HepG2 (cell line): ENCODE data around the gene P2RX5. TPM values are rescaled to one million over a fixed set of nuclear protein-coding genes. Genes with fewer than 3 reads are reported as not detected.

Experiments
- EP300 ChIP-seq, 3 experiments: sonication (generic) in 1 of 3; formaldehyde crosslinking in 1 of 3; IDR thresholded peaks; 2 replicates each; pipeline versions ENCODE4 v1.5.1 to v1.6.1; 2011 to 2020; ENCODE audit warnings: low read depth in 2 of 3, low read length in 2 of 3, borderline replicate concordance in 1 of 3, improper control_type of control experiment in 1 of 3, mild to moderate bottlenecking in 1 of 3, missing genetic modification reagents in 1 of 3, moderate library complexity in 1 of 3
- PRMT3 ChIP-seq: sonication (generic); formaldehyde crosslinking; IDR thresholded peaks from 2 replicates; pipeline ENCODE4 v1.8.1; 2022; ENCODE audit warnings: low read depth, mild to moderate bottlenecking, moderate library complexity, missing genetic modification reagents, borderline replicate concordance
- SSRP1 ChIP-seq: IDR thresholded peaks from 2 replicates; pipeline ENCODE4 v1.6.1; 2016; ENCODE audit warnings: control low read depth
- ZBTB7A ChIP-seq: sonication (generic); formaldehyde crosslinking; IDR thresholded peaks from 2 replicates; pipeline ENCODE4 v1.8.0; 2022; ENCODE audit warnings: mild to moderate bottlenecking, missing genetic modification reagents
- ZC3H4 ChIP-seq: sonication (generic); formaldehyde crosslinking; IDR thresholded peaks from 2 replicates; pipeline ENCODE4 v1.4.0; 2020; ENCODE audit warnings: missing genetic modification reagents, borderline replicate concordance
- ZNF350 ChIP-seq: sonication (generic); formaldehyde crosslinking; IDR thresholded peaks from 2 replicates; pipeline ENCODE4 v1.4.0; 2020; ENCODE audit warnings: mild to moderate bottlenecking, low read depth, missing genetic modification reagents, borderline replicate concordance
- ZNF558 ChIP-seq: sonication (generic); formaldehyde crosslinking; IDR thresholded peaks from 2 replicates; pipeline ENCODE4 v1.9.0; 2022; ENCODE audit warnings: mild to moderate bottlenecking, missing genetic modification reagents, borderline replicate concordance
- polyA plus RNA-seq, 8 experiments: library from polyadenylated mRNA; depleted of rRNA in 3 of 8; stranded (reverse) in 7 of 8; unstranded in 1 of 8; fragments of >200 nt; fragmentation: Illumina TruSeq in 4 of 8; extraction: Trizol in 4 of 8; gene quantifications; 2 replicates each; pipeline versions ENCODE4 v1.2.1 to v1.2.3, GENCODE V29; 2011 to 2016; ENCODE audit warnings: low read depth in 4 of 8, missing spikeins in 1 of 8, mixed read lengths in 1 of 8; ENCODE audit not compliant: insufficient read depth in 1 of 8
- total RNA-seq, 5 experiments: library from RNA; depleted of rRNA; stranded (reverse); fragments of >200 nt; fragmentation: Illumina TruSeq; extraction: Trizol; gene quantifications; 2 replicates each; pipeline ENCODE4 v1.2.3, GENCODE V29; 2016; ENCODE audit warnings: low read depth in 1 of 5
- TF ChIP-seq, protein P1 (sequence below): conservative IDR thresholded peaks from 2 replicates; pipeline ENCODE4 v1.6.1; 2018; ENCODE audit warnings: missing genetic modification reagents
- TF ChIP-seq, protein P2 (sequence below): sonication (generic); formaldehyde crosslinking; IDR thresholded peaks from 2 replicates; pipeline ENCODE4 v1.5.0; 2020; ENCODE audit warnings: mild to moderate bottlenecking, missing genetic modification reagents

P2RX5 gene
- total and polyA plus RNA-seq, 2 of the 13 experiments (the other 11 are each of a cell fraction or from before 2014, with no cell fraction given) = 0.95 to 1.7 TPM

- TF ChIP-seq ZNF350 (CRISPR knock-in tag) = 0 out of 2 replicates have a peak, but pooled peaks have one; percentile 23
- TF ChIP-seq, protein P1, sequence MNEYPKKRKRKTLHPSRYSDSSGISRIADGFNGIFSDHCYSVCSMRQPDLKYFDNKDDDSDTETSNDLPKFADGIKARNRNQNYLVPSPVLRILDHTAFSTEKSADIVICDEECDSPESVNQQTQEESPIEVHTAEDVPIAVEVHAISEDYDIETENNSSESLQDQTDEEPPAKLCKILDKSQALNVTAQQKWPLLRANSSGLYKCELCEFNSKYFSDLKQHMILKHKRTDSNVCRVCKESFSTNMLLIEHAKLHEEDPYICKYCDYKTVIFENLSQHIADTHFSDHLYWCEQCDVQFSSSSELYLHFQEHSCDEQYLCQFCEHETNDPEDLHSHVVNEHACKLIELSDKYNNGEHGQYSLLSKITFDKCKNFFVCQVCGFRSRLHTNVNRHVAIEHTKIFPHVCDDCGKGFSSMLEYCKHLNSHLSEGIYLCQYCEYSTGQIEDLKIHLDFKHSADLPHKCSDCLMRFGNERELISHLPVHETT (CRISPR knock-in tag) = no peak
- no peak for TF ChIP-seq ZBTB7A (CRISPR knock-in tag)
- TF ChIP-seq ZNF558 (CRISPR knock-in tag) = no peak
- no peak for TF ChIP-seq PRMT3 (CRISPR knock-in tag)
- peak in 1 of 2 experiments; percentile 64; a peak in 2 of 4 replicates for TF ChIP-seq EP300 (IDR thresholded peaks at IDR 0.05; ENCODE audit: low read depth in 2 of 2, low read length in 2 of 2)
- peak; percentile 42; the same call in 1 of the 2 replicates for TF ChIP-seq EP300 (CRISPR knock-in tag; IDR thresholded peaks at IDR 0.05; ENCODE audit: borderline replicate concordance)
- TF ChIP-seq ZC3H4 (CRISPR knock-in tag) = no peak
- TF ChIP-seq, protein P2, sequence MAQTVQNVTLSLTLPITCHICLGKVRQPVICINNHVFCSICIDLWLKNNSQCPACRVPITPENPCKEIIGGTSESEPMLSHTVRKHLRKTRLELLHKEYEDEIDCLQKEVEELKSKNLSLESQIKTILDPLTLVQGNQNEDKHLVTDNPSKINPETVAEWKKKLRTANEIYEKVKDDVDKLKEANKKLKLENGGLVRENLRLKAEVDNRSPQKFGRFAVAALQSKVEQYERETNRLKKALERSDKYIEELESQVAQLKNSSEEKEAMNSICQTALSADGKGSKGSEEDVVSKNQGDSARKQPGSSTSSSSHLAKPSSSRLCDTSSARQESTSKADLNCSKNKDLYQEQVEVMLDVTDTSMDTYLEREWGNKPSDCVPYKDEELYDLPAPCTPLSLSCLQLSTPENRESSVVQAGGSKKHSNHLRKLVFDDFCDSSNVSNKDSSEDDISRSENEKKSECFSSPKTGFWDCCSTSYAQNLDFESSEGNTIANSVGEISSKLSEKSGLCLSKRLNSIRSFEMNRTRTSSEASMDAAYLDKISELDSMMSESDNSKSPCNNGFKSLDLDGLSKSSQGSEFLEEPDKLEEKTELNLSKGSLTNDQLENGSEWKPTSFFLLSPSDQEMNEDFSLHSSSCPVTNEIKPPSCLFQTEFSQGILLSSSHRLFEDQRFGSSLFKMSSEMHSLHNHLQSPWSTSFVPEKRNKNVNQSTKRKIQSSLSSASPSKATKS (CRISPR knock-in tag) = no peak
- TF ChIP-seq SSRP1 (CRISPR knock-in tag) = 0 out of 2 replicates have a peak, but pooled peaks have one; percentile 63
Measured at GRCh38 chr17:3641717-3642486, 54.1 kb downstream of the P2RX5 start (continued).
